GM12878 (cell line): ENCODE data around the gene MAP3K10.

Experiments used
- YY1 ChIP-seq: IDR thresholded peaks from 2 replicates; pipeline ENCODE4 v1.6.1; 2011; ENCODE audit warnings: low read depth, mild to moderate bottlenecking, low read length
- TF ChIP-seq, protein P1 (sequence below), 3 experiments: IDR thresholded peaks in 2 of 3; conservative IDR thresholded peaks in 1 of 3; 2 replicates each; pipeline ENCODE4 v1.5.1; 2011; ENCODE audit warnings: low read depth in 3 of 3, low read length in 3 of 3, mild to moderate bottlenecking in 3 of 3, control low read depth in 2 of 3, moderate library complexity in 2 of 3, inconsistent platforms in 1 of 3, mixed read lengths in 1 of 3; ENCODE audit not compliant: control insufficient read depth in 2 of 3, insufficient read depth in 1 of 3; ENCODE audit errors: extremely low read depth in 1 of 3

DNA sequence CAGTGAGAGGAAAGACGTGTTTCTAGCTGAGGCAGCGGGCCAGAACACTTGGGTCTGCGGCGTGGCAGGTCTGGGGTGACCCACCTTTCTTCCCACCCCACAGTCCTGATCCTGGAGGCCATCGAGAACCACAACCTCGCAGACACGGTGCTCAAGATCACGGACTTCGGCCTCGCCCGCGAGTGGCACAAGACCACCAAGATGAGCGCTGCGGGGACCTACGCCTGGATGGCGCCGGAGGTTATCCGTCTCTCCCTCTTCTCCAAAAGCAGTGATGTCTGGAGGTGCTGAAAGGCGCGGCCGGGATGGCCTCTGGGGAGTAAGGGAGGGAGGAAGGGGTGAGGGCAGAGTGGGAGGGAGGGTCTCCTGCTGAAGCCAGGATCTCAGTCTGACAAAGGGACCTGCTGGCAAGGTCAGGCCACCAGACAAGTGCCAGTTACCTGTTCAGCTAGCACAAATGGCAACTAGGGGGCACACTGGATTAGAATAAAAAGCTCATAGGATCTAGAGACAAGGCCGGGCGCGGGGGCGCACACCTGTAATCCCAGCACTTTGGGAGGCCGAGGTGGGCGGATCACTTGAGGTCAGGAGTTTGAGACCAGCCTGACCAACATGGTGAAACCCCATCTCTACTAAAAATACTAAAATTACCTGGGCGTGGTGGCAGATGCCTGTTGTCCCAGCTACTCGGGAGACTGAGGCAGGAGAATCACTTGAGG lies 7.2 kb downstream of the MAP3K10 start:
- TF ChIP-seq, protein P1, sequence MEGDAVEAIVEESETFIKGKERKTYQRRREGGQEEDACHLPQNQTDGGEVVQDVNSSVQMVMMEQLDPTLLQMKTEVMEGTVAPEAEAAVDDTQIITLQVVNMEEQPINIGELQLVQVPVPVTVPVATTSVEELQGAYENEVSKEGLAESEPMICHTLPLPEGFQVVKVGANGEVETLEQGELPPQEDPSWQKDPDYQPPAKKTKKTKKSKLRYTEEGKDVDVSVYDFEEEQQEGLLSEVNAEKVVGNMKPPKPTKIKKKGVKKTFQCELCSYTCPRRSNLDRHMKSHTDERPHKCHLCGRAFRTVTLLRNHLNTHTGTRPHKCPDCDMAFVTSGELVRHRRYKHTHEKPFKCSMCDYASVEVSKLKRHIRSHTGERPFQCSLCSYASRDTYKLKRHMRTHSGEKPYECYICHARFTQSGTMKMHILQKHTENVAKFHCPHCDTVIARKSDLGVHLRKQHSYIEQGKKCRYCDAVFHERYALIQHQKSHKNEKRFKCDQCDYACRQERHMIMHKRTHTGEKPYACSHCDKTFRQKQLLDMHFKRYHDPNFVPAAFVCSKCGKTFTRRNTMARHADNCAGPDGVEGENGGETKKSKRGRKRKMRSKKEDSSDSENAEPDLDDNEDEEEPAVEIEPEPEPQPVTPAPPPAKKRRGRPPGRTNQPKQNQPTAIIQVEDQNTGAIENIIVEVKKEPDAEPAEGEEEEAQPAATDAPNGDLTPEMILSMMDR (IDR thresholded peaks at IDR 0.05 in 2 of 3, conservative IDR thresholded peaks at IDR 0.05 in 1 of 3; ENCODE audit: control insufficient read depth in 2 of 3, extremely low read depth in 1 of 3, insufficient read depth in 1 of 3, low read depth in 3 of 3, low read length in 3 of 3): no peak
- no peak for TF ChIP-seq YY1
